NCI-H2029 treated with DMSO at 0.1 percent for 48 hours (cell line): Measurements from ENCODE around the gene ACAA2.
"Not testable (repeated sequence)": the region's sequence is repeated elsewhere in the genome, so short reads cannot be mapped to it uniquely, and the experiment has no call there.

Experiments
- DNase-seq: peaks from one replicate; lab custom pipeline; 2025; lab: John Stamatoyannopoulos, UW

The ACAA2 gene

GRCh38 chr18:49845629-49846360 lies 32.5 kb upstream of the ACAA2 start:
- DNase-seq, result no peak

- no peak for DNase-seq
Observed at GRCh38 chr18:49844903-49845302, 31.6 kb upstream of the ACAA2 start.

- no peak for DNase-seq
Observed at GRCh38 chr18:49843778-49844625, 30.7 kb upstream of the ACAA2 start.

- DNase-seq, result no peak
Observed at GRCh38 chr18:49843131-49843530, 29.8 kb upstream of the ACAA2 start.

- DNase-seq, result no peak
Observed at GRCh38 chr18:49842656-49843055, 29.3 kb upstream of the ACAA2 start.

- DNase-seq, result no peak
Observed at GRCh38 chr18:49841236-49842217, 28.2 kb upstream of the ACAA2 start.

- DNase-seq, result no peak
Observed at GRCh38 chr18:49839012-49839411, 25.7 kb upstream of the ACAA2 start.

- DNase-seq, result no peak
Observed at GRCh38 chr18:49838381-49838780, 25.0 kb upstream of the ACAA2 start.

GRCh38 chr18:49837889-49838288 lies 24.6 kb upstream of the ACAA2 start:
- no peak for DNase-seq

- DNase-seq, result not testable (repeated sequence)
Observed at GRCh38 chr18:49837316-49837835, 24.0 kb upstream of the ACAA2 start.

- DNase-seq, result no peak
Observed at GRCh38 chr18:49835405-49835804, 22.1 kb upstream of the ACAA2 start.

- no peak for DNase-seq
Observed at GRCh38 chr18:49834258-49834657, 20.9 kb upstream of the ACAA2 start.

- no peak for DNase-seq
Observed at GRCh38 chr18:49833814-49834213, 20.5 kb upstream of the ACAA2 start.

GRCh38 chr18:49832221-49832647 lies 18.9 kb upstream of the ACAA2 start:
- no peak for DNase-seq

GRCh38 chr18:49827996-49828395 lies 14.7 kb upstream of the ACAA2 start:
- DNase-seq, result no peak

- no peak for DNase-seq
Observed at GRCh38 chr18:49819823-49820671, 6.7 kb upstream of the ACAA2 start.

GRCh38 chr18:49819071-49819662 lies 5.8 kb upstream of the ACAA2 start:
- no peak for DNase-seq

GRCh38 chr18:49817947-49818346 lies 4.6 kb upstream of the ACAA2 start:
- no peak for DNase-seq

- no peak for DNase-seq
Observed at GRCh38 chr18:49815927-49816326, 2.6 kb upstream of the ACAA2 start.

GRCh38 chr18:49814147-49814499 lies 790 bp upstream of the ACAA2 start:
- no peak for DNase-seq

- DNase-seq, result no peak
Observed at GRCh38 chr18:49813069-49813318, 339 bp downstream of the ACAA2 start.
